Measurements from ENCODE around the gene ZC3H7B.

DNA sequence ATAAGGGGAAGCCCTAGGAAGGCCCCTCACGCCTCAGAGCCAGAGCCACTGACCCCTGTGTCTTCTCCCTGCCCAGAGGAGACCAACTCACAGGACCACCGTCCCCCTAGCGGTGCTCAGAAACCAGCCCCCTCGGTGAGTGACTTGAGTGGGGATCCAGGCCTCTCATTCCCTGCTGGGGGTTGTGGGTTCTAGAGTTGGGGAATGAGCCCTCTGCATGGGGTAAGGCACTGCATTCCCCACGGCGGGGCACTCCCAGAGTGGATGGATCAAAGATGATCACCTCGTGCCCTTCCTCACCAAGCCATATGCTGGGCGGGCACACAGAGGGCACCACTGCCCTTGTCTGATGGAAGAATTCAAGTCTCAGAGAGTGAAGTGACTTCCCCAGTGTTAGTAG lies 39.7 kb downstream of the ZC3H7B start:
- TF ChIP-seq CTCF (IDR thresholded peaks at IDR 0.05; ENCODE audit: insufficient read depth, low read length) (no peak), POLR2AphosphoS5 (IDR thresholded peaks at IDR 0.05; ENCODE audit: low read depth) (no peak), REST (IDR thresholded peaks at IDR 0.05; ENCODE audit: insufficient replicate concordance, low read depth) (no peak), GABPA (IDR thresholded peaks at IDR 0.05; ENCODE audit: low read depth) (no peak)
